HEK293 (cell line): ENCODE measurements around the gene MDN1.

Source experiments
- CTCF ChIA-PET: fragments of 350-600 bp; formaldehyde crosslinking; extraction: SDS; loops from one replicate; lab custom pipeline; 2021; ENCODE audit warnings: antibody characterized with exemption; lab: Yijun Ruan, JAX
- POLR2A ChIA-PET: fragments of 300-600 bp; formaldehyde crosslinking; extraction: SDS; loops from one replicate; lab custom pipeline; 2020; ENCODE audit warnings: antibody characterized with exemption, inconsistent platforms; lab: Yijun Ruan, JAX
- H3K27ac ChIP-seq: fragments of 200-500 bp; sonication (Bioruptor generic); 2 replicates; pipeline ENCODE4 v1.5.1; 2014; ENCODE audit warnings: low read depth, low read length, control low read depth, inconsistent platforms; ENCODE audit errors: extremely low read depth
- H3K36me3 ChIP-seq, 2 experiments: fragments of 200-500 bp in 1 of 2; sonication (Bioruptor generic) in 1 of 2; 1 replicate in 1 of 2; 2 replicates in 1 of 2; pipeline ENCODE4 v1.5.1; 2014 to 2017; ENCODE audit warnings: inconsistent platforms in 2 of 2, low read length in 2 of 2; ENCODE audit not compliant: control insufficient read depth in 2 of 2, insufficient read depth in 1 of 2
- H3K4me1 ChIP-seq: fragments of 200-500 bp; sonication (Bioruptor generic); 2 replicates; pipeline ENCODE4 v1.5.1; 2014; ENCODE audit warnings: mild to moderate bottlenecking, low read length, inconsistent platforms; ENCODE audit not compliant: control insufficient read depth, insufficient read depth
- H3K4me3 ChIP-seq: 2 replicates; pipeline ENCODE4 v1.5.1; 2011; ENCODE audit warnings: low read depth, mild to moderate bottlenecking, control low read depth, low read length, moderate library complexity
- H3K9me3 ChIP-seq: fragments of 200-500 bp; sonication (Bioruptor generic); 2 replicates; pipeline ENCODE4 v1.5.1; 2014; ENCODE audit warnings: low read depth, low read length, inconsistent platforms; ENCODE audit not compliant: control insufficient read depth, insufficient read depth
- GLI4 ChIP-seq: fragments of 450-650 bp; formaldehyde crosslinking; IDR thresholded peaks from 2 replicates; pipeline ENCODE4 v1.5.1; 2016; ENCODE audit warnings: missing biosample characterization, missing genetic modification characterization
- GLIS1 ChIP-seq: fragments of 450-650 bp; formaldehyde crosslinking; IDR thresholded peaks from 2 replicates; pipeline ENCODE4 v1.5.1; 2016; ENCODE audit warnings: missing biosample characterization, missing genetic modification characterization
- REST ChIP-seq: fragments of 450-650 bp; formaldehyde crosslinking; IDR thresholded peaks from 2 replicates; pipeline ENCODE4 v1.5.1; 2016; ENCODE audit warnings: missing biosample characterization, missing genetic modification characterization
- TCF7L2 ChIP-seq: IDR thresholded peaks from 2 replicates; pipeline ENCODE4 v1.6.1; 2011; ENCODE audit warnings: low read depth, mild to moderate bottlenecking, inconsistent platforms, low read length, moderate library complexity, borderline replicate concordance
- ZNF133 ChIP-seq: fragments of 450-650 bp; formaldehyde crosslinking; IDR thresholded peaks from 2 replicates; pipeline ENCODE4 v1.5.1; 2016; ENCODE audit warnings: missing biosample characterization, missing genetic modification characterization
- ZNF148 ChIP-seq: fragments of 450-650 bp; formaldehyde crosslinking; IDR thresholded peaks from 2 replicates; pipeline ENCODE4 v1.5.0; 2017; ENCODE audit warnings: missing biosample characterization, missing genetic modification characterization, borderline replicate concordance
- ZNF223 ChIP-seq: fragments of 450-650 bp; formaldehyde crosslinking; IDR thresholded peaks from 2 replicates; pipeline ENCODE4 v1.5.1; 2016; ENCODE audit warnings: missing biosample characterization, missing genetic modification characterization
- ZNF514 ChIP-seq: fragments of 450-650 bp; formaldehyde crosslinking; IDR thresholded peaks from 2 replicates; pipeline ENCODE4 v1.5.1; 2016; ENCODE audit warnings: missing biosample characterization, missing genetic modification characterization
- ZNF548 ChIP-seq: fragments of 450-650 bp; formaldehyde crosslinking; IDR thresholded peaks from 2 replicates; pipeline ENCODE4 v1.5.1; 2016; ENCODE audit warnings: missing biosample characterization, missing genetic modification characterization
- ZNF623 ChIP-seq: fragments of 450-650 bp; formaldehyde crosslinking; IDR thresholded peaks from 2 replicates; pipeline ENCODE4 v1.5.1; 2016; ENCODE audit warnings: missing biosample characterization, missing genetic modification characterization
- ZSCAN18 ChIP-seq: fragments of 450-650 bp; formaldehyde crosslinking; IDR thresholded peaks from 2 replicates; pipeline ENCODE4 v1.5.1; 2016; ENCODE audit warnings: missing biosample characterization, missing genetic modification characterization
- TF ChIP-seq, protein P1 (sequence below): fragments of 450-650 bp; formaldehyde crosslinking; IDR thresholded peaks from 2 replicates; pipeline ENCODE4 v1.5.1; 2016; ENCODE audit warnings: missing biosample characterization, missing genetic modification characterization
- TF ChIP-seq, protein P2 (sequence below): fragments of 450-650 bp; formaldehyde crosslinking; IDR thresholded peaks from 2 replicates; pipeline ENCODE4 v1.5.1; 2017; ENCODE audit warnings: missing biosample characterization, mild to moderate bottlenecking, missing genetic modification characterization, moderate library complexity

Gene MDN1

GRCh38 chr6:89644864-89645263 lies 174.7 kb downstream of the MDN1 start (continued):
- no peak for TF ChIP-seq REST (tag by site-specific recombination)
- no peak for TF ChIP-seq ZNF514 (tag by site-specific recombination)
- TF ChIP-seq ZNF623 = no peak
- no peak for TF ChIP-seq TCF7L2
- no peak for TF ChIP-seq ZNF133 (tag by site-specific recombination)
- TF ChIP-seq, protein P1, sequence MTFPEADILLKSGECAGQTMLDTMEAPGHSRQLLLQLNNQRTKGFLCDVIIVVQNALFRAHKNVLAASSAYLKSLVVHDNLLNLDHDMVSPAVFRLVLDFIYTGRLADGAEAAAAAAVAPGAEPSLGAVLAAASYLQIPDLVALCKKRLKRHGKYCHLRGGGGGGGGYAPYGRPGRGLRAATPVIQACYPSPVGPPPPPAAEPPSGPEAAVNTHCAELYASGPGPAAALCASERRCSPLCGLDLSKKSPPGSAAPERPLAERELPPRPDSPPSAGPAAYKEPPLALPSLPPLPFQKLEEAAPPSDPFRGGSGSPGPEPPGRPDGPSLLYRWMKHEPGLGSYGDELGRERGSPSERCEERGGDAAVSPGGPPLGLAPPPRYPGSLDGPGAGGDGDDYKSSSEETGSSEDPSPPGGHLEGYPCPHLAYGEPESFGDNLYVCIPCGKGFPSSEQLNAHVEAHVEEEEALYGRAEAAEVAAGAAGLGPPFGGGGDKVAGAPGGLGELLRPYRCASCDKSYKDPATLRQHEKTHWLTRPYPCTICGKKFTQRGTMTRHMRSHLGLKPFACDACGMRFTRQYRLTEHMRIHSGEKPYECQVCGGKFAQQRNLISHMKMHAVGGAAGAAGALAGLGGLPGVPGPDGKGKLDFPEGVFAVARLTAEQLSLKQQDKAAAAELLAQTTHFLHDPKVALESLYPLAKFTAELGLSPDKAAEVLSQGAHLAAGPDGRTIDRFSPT = no peak
- no peak for TF ChIP-seq GLIS1 (tag by site-specific recombination)
- TF ChIP-seq ZSCAN18 = no peak
- TF ChIP-seq ZNF148 (tag by site-specific recombination) = no peak
- TF ChIP-seq ZNF548 (tag by site-specific recombination) = no peak

GRCh38 chr6:89643406-89643805 lies 176.2 kb downstream of the MDN1 start:
- TF ChIP-seq ZNF223 (tag by site-specific recombination) (no peak), GLI4 (tag by site-specific recombination) (no peak)
- TF ChIP-seq, protein P2, sequence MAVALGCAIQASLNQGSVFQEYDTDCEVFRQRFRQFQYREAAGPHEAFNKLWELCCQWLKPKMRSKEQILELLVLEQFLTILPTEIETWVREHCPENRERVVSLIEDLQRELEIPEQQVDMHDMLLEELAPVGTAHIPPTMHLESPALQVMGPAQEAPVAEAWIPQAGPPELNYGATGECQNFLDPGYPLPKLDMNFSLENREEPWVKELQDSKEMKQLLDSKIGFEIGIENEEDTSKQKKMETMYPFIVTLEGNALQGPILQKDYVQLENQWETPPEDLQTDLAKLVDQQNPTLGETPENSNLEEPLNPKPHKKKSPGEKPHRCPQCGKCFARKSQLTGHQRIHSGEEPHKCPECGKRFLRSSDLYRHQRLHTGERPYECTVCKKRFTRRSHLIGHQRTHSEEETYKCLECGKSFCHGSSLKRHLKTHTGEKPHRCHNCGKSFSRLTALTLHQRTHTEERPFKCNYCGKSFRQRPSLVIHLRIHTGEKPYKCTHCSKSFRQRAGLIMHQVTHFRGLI (tag by site-specific recombination) = no peak
- no peak overlapping the region for H3K27ac ChIP-seq
- ChIA-PET CTCF (no interaction called here), POLR2A (no interaction called here)
- no peaks in the 10 kb centered on the region for H3K9me3 ChIP-seq
- H3K4me1 ChIP-seq = no peaks in the 10 kb centered on the region
- peaks cover 8 to 74% of the 10 kb centered on the region in 2 experiments; a peak in 2 of 3 replicates for H3K36me3 ChIP-seq
- H3K4me3 ChIP-seq = no peak overlapping the region
